GM12891 (cell line): Measurements from ENCODE around the gene TMEM185B.

ENCODE experiments used
- POLR2A ChIP-seq: IDR thresholded peaks from 2 replicates; pipeline ENCODE4 v1.6.1; 2011; ENCODE audit warnings: low read depth, low read length, control low read depth
- POLR2AphosphoS5 ChIP-seq: IDR thresholded peaks from 2 replicates; pipeline ENCODE4 v1.6.1; 2011; ENCODE audit warnings: low read depth, low read length, control low read depth
- SPI1 ChIP-seq: IDR thresholded peaks from 2 replicates; pipeline ENCODE4 v1.6.1; 2011; ENCODE audit warnings: low read depth, low read length, control low read depth
- TAF1 ChIP-seq: IDR thresholded peaks from 2 replicates; pipeline ENCODE4 v1.6.1; 2011; ENCODE audit warnings: low read depth, low read length, control low read depth

GRCh38 chr2:120239488-120240287 is 16.5 kb upstream of the TMEM185B start:
- TF ChIP-seq POLR2A (no peak), POLR2AphosphoS5 (no peak), TAF1 (no peak), SPI1 (no peak)
